NCI-H1436 treated with DMSO at 0.1 percent for 48 hours (cell line): ENCODE data around the gene MAP3K13.
"Not testable (repeated sequence)": the region's sequence is repeated elsewhere in the genome, so short reads cannot be mapped to it uniquely, and the experiment has no call there.

Experiments
- DNase-seq: peaks from one replicate; lab custom pipeline; 2025; lab: John Stamatoyannopoulos, UW

MAP3K13 gene

DNA sequence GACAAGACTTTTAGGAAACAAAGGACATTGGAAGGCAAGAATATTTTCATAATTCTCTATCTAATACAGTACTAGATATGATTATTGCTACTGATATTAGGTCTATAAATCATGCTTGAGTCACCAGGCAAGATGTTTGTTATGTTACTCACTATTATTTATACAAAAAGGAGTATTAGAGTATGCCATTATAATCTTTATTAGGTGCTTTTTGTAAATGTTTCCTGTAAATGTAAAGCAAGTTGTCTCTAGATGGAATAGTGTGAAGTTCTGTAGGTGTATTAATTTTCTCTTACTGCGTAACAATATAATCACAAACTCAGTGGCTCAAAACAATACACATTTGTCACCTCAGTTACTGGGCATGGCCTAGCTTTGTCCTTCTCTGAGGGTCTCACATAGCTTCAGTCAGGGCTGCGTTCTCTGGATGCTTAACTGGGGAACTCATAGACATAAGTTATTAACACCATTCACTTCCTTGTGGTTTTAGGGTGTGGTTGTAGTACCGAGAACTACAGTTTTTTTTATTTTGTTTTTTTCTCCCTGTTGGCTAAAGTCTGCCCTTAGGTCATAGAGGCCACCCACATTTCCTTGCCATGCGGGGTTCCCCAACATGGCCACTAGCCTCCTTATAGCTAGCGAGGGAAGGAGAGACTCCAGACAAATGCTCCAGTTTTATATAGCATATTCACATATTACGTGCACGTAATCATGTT is 20.3 kb upstream of the MAP3K13 start:
- DNase-seq: no peak

DNA sequence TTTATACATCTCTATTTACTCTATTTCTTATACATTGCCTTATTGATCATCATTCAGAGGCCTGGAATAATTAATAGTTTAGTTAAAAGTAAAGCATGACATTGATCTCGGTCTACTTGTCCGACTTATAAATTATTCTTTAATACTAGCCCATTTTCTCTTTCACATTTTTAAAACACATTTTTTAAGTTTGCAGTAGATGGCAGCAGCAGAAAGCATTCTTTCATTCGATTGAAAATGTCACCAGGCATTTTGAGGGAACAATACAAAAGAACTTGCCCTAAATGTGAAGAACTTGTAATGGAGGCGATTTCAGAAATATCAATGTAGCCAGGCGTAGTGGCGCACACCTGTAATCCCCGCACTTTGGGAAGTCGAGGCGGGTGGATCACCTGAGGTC is 15.5 kb upstream of the MAP3K13 start:
- no peak for DNase-seq

DNA sequence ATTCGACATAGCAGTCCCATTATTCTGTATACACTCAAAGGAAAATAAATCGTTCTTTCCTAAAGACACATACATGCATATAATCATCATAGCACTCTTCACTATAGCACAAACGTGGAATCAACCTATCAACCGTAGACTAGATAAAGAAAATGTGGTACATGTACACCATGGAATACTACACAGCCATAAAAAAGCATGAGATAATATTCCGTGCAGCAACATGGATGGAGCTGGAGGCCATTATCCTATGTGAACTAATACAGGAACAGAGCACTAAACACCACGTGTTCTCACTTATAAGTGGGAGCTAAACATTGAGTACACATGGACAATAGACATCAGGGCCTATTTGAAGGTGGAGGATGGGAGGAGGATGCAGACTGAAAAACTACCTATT is 12.1 kb upstream of the MAP3K13 start:
- no peak for DNase-seq

DNA sequence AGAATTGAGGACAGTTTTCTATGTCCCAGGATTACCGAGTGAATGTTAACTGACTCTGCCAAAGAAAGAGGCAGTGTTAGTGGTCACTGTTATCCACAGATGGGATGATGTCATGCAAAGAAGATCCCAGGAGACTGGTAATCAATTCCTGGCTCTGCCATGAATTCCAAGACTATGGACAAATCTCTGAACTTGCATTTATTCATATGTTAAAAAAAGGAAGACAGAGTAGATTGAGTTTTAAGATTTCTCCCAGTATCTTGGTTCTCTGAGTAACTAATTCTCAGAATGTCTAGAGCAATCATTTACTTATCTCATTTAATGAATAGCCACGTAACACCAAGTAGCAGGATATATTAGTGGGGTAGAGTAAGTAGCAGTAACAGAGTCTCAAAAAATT is 11.5 kb upstream of the MAP3K13 start:
- no peak for DNase-seq

DNA sequence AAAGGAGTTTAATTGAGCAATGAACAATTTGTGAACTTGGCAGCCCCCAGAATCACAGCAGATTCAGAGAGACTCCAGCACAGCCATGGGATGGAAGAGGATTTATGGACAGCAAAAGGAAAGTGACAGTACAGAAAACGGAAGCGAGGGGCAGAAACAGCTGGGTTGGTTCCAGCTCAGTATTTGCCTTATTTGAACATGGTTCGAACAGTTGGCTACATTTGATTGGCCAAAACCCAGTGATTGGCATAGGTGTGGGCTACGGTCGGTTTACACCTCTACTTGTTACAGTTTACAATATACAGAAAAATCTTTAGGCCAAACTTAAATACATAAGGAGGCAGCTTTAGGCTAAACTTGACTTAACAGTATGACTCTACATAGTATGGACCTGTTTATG is 9.7 kb upstream of the MAP3K13 start:
- no peak for DNase-seq

DNA sequence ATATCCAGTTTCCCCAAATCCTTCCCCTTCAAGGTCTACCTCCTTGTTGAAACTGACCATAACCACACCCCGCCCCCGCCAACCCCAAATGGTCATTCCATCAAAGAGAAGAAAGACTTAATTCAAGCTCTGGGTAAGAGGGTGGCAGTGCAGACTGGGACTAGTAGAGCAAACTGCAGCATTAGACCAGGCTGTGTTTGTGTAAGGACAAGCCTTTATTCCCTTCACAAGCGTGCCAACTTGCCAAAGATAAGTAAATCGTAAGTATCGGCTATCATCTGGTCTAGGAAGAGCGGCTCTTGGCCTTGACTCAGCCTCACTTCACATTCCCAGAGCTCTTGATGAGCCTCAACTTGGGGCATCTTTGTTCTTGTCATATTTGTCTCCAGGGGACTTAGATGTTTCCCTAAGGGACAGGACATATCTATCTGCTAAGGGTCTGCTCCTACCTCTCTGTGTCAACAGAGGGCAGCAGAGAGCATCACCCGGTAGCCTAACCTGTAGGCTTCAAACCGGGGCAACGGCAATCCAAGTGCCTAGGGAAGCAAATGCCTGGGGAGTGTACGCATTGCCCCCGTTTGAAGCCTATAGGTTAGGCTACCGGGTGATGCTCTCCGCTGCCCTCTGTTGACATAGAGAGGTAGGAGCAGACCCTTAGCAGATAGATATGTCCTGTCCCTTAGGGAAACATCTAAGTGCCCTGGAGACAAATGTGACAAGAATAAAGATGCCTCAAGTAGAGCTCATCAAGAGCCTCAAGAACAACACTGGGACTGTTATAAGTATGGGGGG is 8.9 kb upstream of the MAP3K13 start:
- DNase-seq: peak; percentile 64

DNA sequence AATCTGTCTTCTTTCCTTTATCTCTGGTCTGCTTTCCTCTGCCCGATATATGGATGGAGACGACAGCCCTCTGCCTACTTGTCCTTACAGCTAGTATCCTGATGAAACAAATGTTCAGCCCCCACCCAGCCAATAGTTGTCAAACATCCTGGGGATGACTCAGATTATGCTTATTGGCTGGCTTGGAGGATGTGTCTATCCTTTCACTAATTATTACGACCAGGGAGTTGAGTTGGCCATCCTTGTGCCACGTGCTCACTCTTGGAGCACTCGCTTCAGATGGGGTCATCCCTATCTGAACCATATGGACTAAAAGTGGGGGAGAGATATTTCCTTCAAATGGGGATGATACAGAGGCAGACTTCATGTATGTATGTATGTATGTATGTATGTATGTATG is 6.4 kb upstream of the MAP3K13 start:
- no peak for DNase-seq

DNA sequence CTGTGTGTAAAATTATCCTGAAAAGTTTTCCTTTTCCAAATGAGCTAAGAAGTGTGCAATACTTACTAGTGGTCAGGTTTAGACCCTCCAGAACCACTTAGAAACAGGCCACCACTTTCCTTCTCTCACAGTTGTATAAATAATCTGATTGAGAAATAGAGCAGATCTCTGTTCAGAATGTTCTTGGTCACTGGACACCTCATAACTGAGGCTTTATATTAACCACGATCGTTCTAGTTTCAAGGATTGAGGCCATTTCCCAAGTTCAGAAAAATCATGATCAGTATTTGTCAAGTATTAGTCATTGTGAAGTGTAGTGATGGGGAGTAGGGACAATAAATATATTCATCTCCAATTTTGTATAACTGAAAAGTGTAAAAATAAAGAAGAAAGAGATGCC is 1.0 kb upstream of the MAP3K13 start:
- DNase-seq: no peak

DNA sequence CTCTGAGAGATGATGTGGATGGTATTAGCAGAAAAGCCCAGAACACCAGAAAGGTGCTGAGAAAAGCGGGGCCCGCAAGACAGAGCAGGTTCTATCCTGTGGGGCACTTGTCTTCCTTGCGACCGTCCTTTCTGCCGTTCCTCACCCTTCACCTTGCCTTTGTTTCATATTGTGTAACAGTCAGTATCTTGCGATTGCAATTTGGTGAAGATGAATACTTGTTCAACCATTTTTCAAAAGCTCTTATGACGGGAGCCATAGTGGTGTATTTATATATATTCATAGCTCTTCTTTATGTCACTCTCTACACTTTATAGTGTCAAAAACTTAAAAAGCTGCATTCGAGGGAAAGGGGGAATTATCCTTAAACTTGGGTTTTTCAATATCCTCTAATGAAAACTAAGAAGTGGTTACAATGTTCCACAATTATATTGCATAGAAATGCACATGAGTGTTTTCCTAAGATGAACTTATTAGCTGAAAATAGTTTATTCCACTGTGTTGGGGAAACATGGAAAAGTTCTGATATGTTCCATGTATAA is 797 bp downstream of the MAP3K13 start:
- no peak for DNase-seq

DNA sequence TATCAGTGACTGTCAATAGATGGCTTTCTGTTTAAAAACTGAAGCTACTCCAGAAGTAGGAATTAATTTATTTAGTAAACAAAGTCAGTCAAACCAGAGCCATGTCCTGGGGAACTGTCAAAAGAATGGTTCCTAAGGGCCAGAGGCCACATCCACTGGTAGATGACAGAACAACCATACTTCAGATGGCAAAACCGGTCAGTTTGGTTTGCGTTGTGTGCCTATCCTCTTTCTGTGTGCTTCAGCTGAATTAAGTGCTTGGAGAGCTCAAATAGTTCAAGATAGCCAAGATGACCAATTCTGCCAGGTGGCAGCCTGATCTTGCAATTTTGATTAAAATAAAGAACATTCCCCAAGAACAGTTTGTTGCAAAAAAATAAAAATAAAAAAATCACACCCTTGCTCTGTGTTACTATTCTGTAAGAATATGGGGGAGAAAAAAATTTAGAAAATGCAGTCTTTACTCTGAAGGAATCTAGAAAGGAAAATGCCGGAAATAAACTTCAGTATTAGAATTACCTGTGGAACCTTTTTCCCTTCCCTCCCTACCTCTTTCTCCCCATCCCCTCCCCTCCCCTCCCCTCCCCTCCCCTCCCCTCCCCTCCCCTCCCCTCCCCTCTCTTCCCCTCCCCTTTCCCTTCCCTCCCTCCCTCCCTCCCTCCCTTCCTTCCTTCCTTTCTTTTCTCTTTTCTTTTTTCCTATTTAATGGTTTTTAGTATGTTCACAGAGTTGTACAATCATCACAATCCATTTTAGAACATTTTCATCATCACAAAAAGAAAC is 2.5 kb downstream of the MAP3K13 start:
- DNase-seq: no peak

DNA sequence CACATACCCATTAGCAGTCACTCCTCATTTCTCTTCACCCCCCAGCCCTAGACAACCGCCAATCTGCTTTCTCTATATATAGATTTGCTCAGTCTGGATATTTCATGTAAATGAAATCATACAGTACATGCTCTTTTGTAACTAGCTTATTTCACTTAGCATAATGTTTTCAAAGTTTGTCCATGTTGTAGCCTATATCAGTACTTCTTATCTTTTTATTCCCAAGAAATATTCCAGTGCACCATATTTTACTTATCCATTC is 3.1 kb downstream of the MAP3K13 start:
- no peak for DNase-seq

DNA sequence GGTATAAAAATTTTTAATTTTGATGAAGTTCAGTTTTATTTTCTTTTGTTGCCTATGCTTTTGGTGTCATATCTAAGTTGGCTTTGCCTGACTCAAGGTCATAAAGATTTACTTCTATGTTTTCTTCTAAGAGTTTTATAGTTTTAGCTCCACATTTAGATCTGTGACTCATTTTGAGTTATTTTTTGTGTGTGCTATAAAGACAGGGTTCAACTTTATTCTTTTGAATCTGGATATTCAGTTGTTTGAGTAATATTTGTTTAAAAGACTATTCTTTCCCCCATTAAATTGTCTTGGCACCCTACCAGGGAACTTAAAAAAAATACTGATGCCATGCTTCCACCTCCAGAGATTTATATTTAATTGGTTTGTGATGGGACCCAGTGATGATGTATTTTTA is 4.0 kb downstream of the MAP3K13 start:
- no peak for DNase-seq

DNA sequence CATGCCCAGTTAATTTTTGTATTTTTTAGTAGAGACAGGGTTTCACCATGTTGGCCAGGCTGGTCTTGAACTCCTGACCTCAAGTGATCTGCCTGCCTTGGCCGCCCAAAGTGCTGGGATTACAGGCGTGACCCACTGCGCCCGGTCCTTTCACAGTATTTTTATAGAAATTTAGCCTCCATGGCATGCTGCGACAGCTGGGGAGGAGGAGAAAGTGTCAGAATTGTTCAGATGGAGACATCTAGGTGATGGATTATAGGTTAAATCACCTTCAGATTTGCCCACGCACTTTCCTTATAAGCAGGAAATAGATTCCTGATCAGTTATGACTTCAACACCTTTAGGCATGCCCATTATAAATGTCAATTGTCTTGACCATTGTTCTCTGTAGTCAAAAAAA is 7.4 kb downstream of the MAP3K13 start:
- not testable (repeated sequence) for DNase-seq

DNA sequence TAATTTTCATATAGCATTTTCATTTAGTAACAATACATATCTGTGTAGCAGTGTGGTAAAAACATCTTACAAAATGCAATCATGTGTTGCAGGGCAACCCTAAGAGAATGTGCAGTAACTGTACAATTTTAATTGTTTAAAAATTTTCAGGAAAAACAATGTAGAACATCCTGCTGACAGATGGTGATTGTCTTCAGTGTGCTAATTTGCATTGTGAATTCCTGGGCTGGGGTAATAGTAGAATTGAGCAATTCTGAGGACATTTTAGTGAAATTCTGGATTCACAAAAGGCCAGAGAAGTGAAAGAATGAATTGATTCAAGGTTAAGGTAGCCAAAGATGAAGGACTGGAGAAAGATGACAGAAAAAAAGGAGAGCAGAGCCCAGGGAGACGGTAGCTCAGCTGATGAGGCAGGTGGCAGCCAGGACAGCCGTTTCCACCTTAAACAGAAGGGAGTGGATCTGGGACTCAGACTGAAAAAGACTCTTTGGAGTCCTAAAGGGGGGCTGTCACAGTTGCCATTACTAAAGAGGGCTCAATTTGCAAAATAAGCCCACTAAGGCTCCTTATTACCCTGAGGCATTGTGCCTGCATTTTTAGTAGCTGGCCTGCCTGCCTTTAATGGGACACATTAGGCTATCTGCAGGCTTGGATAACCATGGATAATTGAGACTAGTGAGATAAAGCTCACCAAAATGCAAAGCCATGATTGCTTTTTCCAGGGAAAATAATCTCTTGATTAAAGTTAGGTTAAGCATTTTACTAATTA is 8.6 kb downstream of the MAP3K13 start:
- no peak for DNase-seq

DNA sequence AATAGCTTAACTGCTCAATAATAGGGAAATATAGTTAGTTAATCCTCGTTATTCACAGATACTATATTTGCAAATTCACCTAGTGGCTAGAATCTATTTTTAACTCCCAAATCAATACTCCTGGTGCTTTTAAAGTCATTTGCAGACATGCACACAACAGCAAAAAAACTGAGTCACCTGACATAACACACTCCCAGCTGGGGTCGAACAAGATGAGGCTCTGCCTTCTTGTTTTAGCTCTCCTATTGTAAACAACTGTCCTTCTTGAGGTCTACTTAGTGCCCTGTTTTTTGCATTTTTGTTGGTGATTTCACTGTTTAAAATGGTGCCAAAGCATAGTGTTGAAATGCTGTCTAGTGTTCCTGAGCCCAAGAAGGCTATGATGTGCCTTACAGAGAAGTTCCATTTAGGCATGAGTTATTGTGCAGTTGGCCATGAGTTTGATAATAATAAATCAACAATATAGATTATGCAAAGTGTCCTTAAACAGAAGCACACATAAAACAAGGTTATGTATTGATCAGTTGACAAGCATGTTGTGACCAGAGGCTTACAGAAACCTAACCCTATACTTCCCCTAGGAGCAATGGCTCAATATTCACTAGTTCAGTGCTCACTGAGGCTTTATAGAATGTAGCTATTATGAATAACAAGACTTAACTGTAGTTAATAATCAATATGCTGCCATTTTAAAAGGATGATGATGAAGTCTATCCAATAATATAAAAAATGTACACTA is 18.6 kb downstream of the MAP3K13 start:
- DNase-seq: no peak

DNA sequence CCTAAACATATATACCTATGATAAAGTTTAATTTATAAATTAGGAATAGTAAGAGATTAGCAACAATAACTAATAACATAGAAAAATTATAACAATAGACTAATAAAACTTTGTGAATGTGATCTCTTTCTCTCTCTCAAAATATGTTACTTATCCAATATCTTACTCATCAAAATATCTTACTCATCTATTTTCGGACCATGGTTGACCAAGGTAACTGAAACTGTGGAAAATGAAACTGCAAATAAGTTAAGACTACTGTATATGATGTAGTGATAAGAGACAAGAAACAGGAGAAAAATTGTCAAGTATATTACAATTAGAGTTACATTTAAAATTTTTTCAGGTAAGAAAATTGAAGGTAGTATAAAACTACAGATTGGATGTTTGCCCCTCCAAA is 19.2 kb downstream of the MAP3K13 start:
- no peak for DNase-seq

DNA sequence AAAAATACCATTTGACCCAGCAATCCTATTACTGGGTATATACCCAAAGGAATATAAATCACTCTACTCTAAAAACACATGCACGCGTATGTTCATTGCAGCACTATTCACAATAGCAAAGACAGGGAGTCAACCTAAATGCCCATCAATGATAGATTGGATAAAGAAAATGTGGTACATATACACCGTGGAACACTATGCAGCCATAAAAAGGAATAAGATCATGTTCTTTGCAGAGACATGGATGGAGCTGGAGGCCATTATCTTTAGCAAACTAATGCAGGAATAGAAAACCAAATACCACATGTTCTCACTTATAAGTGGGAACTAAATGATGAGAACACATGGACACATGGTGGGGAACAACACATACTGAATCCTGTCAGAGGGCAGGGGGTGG is 23.6 kb downstream of the MAP3K13 start:
- not testable (repeated sequence) for DNase-seq

DNA sequence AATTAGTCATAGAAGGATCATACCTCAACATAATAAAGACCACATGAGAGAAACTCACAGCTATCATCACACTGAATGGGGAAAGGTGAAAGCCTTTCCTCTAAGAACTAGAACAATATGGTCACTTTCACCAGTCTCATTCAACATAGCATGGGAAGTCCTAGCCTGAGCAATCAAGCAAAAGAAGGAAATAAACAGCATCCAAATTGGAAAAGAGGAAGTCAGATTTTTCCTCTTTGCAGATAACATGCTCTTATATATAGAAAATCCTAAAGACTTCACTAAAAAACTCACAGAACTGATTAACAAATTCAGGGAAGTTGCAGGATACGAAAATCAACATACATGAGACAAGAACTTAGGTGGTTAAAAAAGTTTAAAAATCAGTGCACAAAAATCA is 24.7 kb downstream of the MAP3K13 start:
- no peak for DNase-seq

DNA sequence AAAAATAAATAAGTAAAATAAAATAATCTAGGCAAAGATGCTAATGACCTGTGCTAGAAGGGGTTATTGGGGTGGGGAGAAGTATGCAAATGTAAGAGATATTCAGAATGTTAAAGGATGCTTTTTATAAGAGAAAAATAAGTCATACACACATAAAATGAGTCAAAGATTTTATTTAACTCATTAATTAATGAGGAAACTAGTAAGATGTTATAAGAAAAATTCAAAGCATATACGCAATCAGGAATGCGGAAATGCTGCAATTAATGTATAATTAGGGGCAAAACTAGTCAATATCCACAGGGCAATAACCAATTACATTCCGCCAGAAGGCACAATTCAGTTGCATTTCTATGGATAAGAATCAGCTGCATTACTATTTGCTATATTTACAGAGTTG is 30.1 kb downstream of the MAP3K13 start:
- DNase-seq: no peak

DNA sequence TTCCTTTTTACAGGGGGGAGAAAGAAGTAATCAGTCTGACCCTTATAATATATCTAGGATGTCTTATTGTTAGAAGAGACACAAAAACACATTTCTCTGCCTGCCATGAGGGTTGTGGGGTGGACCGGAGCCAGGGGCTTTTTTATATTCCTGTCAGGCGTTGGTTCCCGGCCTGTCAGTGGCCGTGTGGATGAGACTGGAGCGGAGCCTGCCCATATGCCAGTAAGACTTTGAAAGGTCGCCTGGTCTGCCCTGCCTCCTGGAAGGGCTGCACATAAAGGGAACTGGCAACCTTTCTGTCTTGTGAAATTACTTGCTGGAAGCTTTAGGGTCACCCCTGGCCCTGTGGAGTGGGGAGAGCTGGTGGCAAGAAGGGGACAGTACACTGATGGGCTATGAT is 34.7 kb downstream of the MAP3K13 start:
- no peak for DNase-seq
